Measurements from ENCODE around the gene EDA. TPM values are rescaled to one million over a fixed set of nuclear protein-coding genes. Genes with fewer than 3 reads are reported as not detected.

Gene EDA
- total RNA-seq (2014; rRNA removed; shearing (Covaris generic)): 1.2 TPM in 2 replicates

GRCh38 chrX:69615779-69616456, at the start of gene EDA:
Gene EDA, plus strand, starts transcription at chrX:69616113.
- peak; percentile 90 for DNase-seq (ENCODE audit: low read depth)

GRCh38 chrX:69568828-69569227, 47.1 kb upstream of the EDA start:
- no peak for DNase-seq (ENCODE audit: low read depth)

GRCh38 chrX:69597399-69597798, 18.5 kb upstream of the EDA start:
- no peak for DNase-seq (ENCODE audit: low read depth)

- DNase-seq (ENCODE audit: low read depth): no peak
Measured at GRCh38 chrX:69600182-69600581, 15.7 kb upstream of the EDA start.

GRCh38 chrX:69603566-69604194, 12.2 kb upstream of the EDA start:
- no peak for DNase-seq (ENCODE audit: low read depth)

GRCh38 chrX:69605521-69605920, 10.4 kb upstream of the EDA start:
- no peak for DNase-seq (ENCODE audit: low read depth)

GRCh38 chrX:69607616-69608015, 8.3 kb upstream of the EDA start:
- no peak for DNase-seq (ENCODE audit: low read depth)

GRCh38 chrX:69613946-69614345, 2.0 kb upstream of the EDA start:
- no peak for DNase-seq (ENCODE audit: low read depth)

- no peak for DNase-seq (ENCODE audit: low read depth)
Measured at GRCh38 chrX:69614886-69615285, 1.0 kb upstream of the EDA start.

GRCh38 chrX:69615342-69615741, 571 bp upstream of the EDA start:
- DNase-seq (ENCODE audit: low read depth): no peak

- peak; percentile 8 for DNase-seq (ENCODE audit: low read depth)
Measured at GRCh38 chrX:69616457-69617203, 717 bp downstream of the EDA start.

GRCh38 chrX:69618803-69619202, 2.9 kb downstream of the EDA start:
- DNase-seq (ENCODE audit: low read depth): no peak

- no peak for DNase-seq (ENCODE audit: low read depth)
Measured at GRCh38 chrX:69626129-69626528, 10.2 kb downstream of the EDA start.

- no peak for DNase-seq (ENCODE audit: low read depth)
Measured at GRCh38 chrX:69627744-69628143, 11.8 kb downstream of the EDA start.

GRCh38 chrX:69630147-69630546, 14.2 kb downstream of the EDA start:
- no peak for DNase-seq (ENCODE audit: low read depth)

- DNase-seq (ENCODE audit: low read depth): no peak
Measured at GRCh38 chrX:69664693-69665092, 48.8 kb downstream of the EDA start.

GRCh38 chrX:69670001-69670555, 54.2 kb downstream of the EDA start:
- no peak for DNase-seq (ENCODE audit: low read depth)

GRCh38 chrX:69674891-69675290, 59.0 kb downstream of the EDA start:
- DNase-seq (ENCODE audit: low read depth): no peak

- DNase-seq (ENCODE audit: low read depth): no peak
Measured at GRCh38 chrX:69705818-69706217, 89.9 kb downstream of the EDA start.

GRCh38 chrX:69718102-69718501, 102.2 kb downstream of the EDA start:
- no peak for DNase-seq (ENCODE audit: low read depth)

GRCh38 chrX:69724307-69724706, 108.4 kb downstream of the EDA start:
- no peak for DNase-seq (ENCODE audit: low read depth)

GRCh38 chrX:69740317-69740716, 124.4 kb downstream of the EDA start:
- no peak for DNase-seq (ENCODE audit: low read depth)

- DNase-seq (ENCODE audit: low read depth): no peak
Measured at GRCh38 chrX:69741721-69742120, 125.8 kb downstream of the EDA start.

Data from Daoy (cell line).